Measurements from ENCODE around the gene PTPRF. TPM values are rescaled to one million over a fixed set of nuclear protein-coding genes. Genes with fewer than 3 reads are reported as not detected.

The PTPRF gene
- total RNA-seq, 3 donors from 2014 or later (not counting 1 experiment from before 2014, with no cell fraction given) = 0.12 to 1.9 TPM; not detected in 1

- H3K4me3 Mint-ChIP-seq = peak overlapping the region; percentile 64
- no peaks in the 10 kb centered on the region for H3K36me3 ChIP-seq (ENCODE audit: control insufficient read depth, insufficient read depth, low read length)
- H3K27me3 Mint-ChIP-seq (ENCODE audit: low read depth in 2 of 2) = peaks cover 0 to 3% of the 10 kb centered on the region in 2 donors
- no peaks in the 10 kb centered on the region for H3K9me3 ChIP-seq (ENCODE audit: control insufficient read depth, insufficient read depth, low read length)
- DNase-seq (no peak), ATAC-seq (no peak)
- no peaks in the 10 kb centered on the region for H3K4me1 Mint-ChIP-seq
- no peak overlapping the region for H3K27ac Mint-ChIP-seq
- no peaks in the 10 kb centered on the region for H3K9me3 Mint-ChIP-seq
- no peak for TF ChIP-seq CTCF (IDR thresholded peaks at IDR 0.05)
- intact Hi-C loops (cut with micrococcal nuclease) = no loop called here
- H3K27ac ChIP-seq (ENCODE audit: low read length) = no peak overlapping the region
- no peaks in the 10 kb centered on the region for H3K27me3 ChIP-seq (ENCODE audit: control insufficient read depth, insufficient read depth, low read length)
- WGBS (ENCODE audit: insufficient coverage) = 88% methylated on average over 19 of the region's 19 CpGs
- H3K36me3 Mint-ChIP-seq = no peaks in the 10 kb centered on the region
- no peak overlapping the region for H3K4me3 ChIP-seq (ENCODE audit: low read length)
- H3K4me1 ChIP-seq (ENCODE audit: control insufficient read depth, insufficient read depth, low read length) = peaks cover 7% of the 10 kb centered on the region
Observed at GRCh38 chr1:43563876-43564539, 33.3 kb downstream of the PTPRF start.

- DNase-seq (no peak), ATAC-seq (no peak)
- H3K4me1 ChIP-seq (ENCODE audit: control insufficient read depth, insufficient read depth, low read length) = peaks cover 7% of the 10 kb centered on the region
- H3K27me3 ChIP-seq (ENCODE audit: control insufficient read depth, insufficient read depth, low read length) = no peaks in the 10 kb centered on the region
- no peak overlapping the region for H3K27ac Mint-ChIP-seq
- no peaks in the 10 kb centered on the region for H3K36me3 ChIP-seq (ENCODE audit: control insufficient read depth, insufficient read depth, low read length)
- no peaks in the 10 kb centered on the region for H3K9me3 ChIP-seq (ENCODE audit: control insufficient read depth, insufficient read depth, low read length)
- H3K27ac ChIP-seq (ENCODE audit: low read length) = no peak overlapping the region
- WGBS (ENCODE audit: insufficient coverage) = 85% methylated on average over 19 of the region's 19 CpGs
- H3K4me1 Mint-ChIP-seq = no peaks in the 10 kb centered on the region
- H3K4me3 Mint-ChIP-seq = peak overlapping the region; percentile 57
- H3K9me3 Mint-ChIP-seq = no peaks in the 10 kb centered on the region
- no peaks in the 10 kb centered on the region for H3K36me3 Mint-ChIP-seq
- TF ChIP-seq CTCF (IDR thresholded peaks at IDR 0.05) = no peak
- intact Hi-C loops (cut with micrococcal nuclease) = no loop called here
- peaks cover 0 to 3% of the 10 kb centered on the region in 2 donors for H3K27me3 Mint-ChIP-seq (ENCODE audit: low read depth in 2 of 2)
- H3K4me3 ChIP-seq (ENCODE audit: low read length) = no peak overlapping the region
Observed at GRCh38 chr1:43564551-43565348, 34.1 kb downstream of the PTPRF start.

- no peaks in the 10 kb centered on the region for H3K9me3 Mint-ChIP-seq
Observed at GRCh38 chr1:43565600-43566360, 35.1 kb downstream of the PTPRF start.

More at GRCh38 chr1:43565600-43566360, 35.1 kb downstream of the PTPRF start:
- Histone ChIP-seq H3K27ac (ENCODE audit: low read length) (no peak overlapping the region), H3K9me3 (ENCODE audit: control insufficient read depth, insufficient read depth, low read length) (no peaks in the 10 kb centered on the region), H3K4me1 (ENCODE audit: control insufficient read depth, insufficient read depth, low read length) (peaks cover 7% of the 10 kb centered on the region), H3K4me3 (ENCODE audit: low read length) (no peak overlapping the region), H3K36me3 (ENCODE audit: control insufficient read depth, insufficient read depth, low read length) (no peaks in the 10 kb centered on the region), H3K27me3 (ENCODE audit: control insufficient read depth, insufficient read depth, low read length) (no peaks in the 10 kb centered on the region)
- no peaks in the 10 kb centered on the region for H3K4me1 Mint-ChIP-seq
- intact Hi-C loops (cut with micrococcal nuclease) = no loop called here
- no peak for TF ChIP-seq CTCF (IDR thresholded peaks at IDR 0.05)
- WGBS (ENCODE audit: insufficient coverage) = 13% methylated on average over 61 of the region's 62 CpGs
- DNase-seq = peak; percentile 19 to 45
- peak; percentile 46 to 85 (median 77) for ATAC-seq
- H3K4me3 Mint-ChIP-seq = peak overlapping the region; percentile 74
- H3K27me3 Mint-ChIP-seq (ENCODE audit: low read depth in 2 of 2) = peaks cover 0 to 3% of the 10 kb centered on the region in 2 donors
- no peak overlapping the region for H3K27ac Mint-ChIP-seq
- no peaks in the 10 kb centered on the region for H3K36me3 Mint-ChIP-seq
